Amniotic epithelial cell (primary cell): Measurements from ENCODE around the gene ADCY5.

Source experiments
- DNase-seq: peaks from one replicate; pipeline ENCODE4 v3.0.0-alpha.2; 2010; ENCODE audit warnings: low read depth

The ADCY5 gene

GRCh38 chr3:123301331-123302184 is 147.3 kb downstream of the ADCY5 start:
- DNase-seq, result no peak

- no peak for DNase-seq
Observed at GRCh38 chr3:123300583-123300982, 148.3 kb downstream of the ADCY5 start.

- no peak for DNase-seq
Observed at GRCh38 chr3:123300056-123300455, 148.8 kb downstream of the ADCY5 start.

GRCh38 chr3:123299581-123299980 is 149.3 kb downstream of the ADCY5 start:
- no peak for DNase-seq

GRCh38 chr3:123298903-123299302 is 150.0 kb downstream of the ADCY5 start:
- DNase-seq, result no peak

GRCh38 chr3:123297627-123297899 is 151.3 kb downstream of the ADCY5 start:
- no peak for DNase-seq

GRCh38 chr3:123296836-123297626 is 151.9 kb downstream of the ADCY5 start:
- no peak for DNase-seq

GRCh38 chr3:123296261-123296660 is 152.6 kb downstream of the ADCY5 start:
- DNase-seq, result no peak

GRCh38 chr3:123295901-123296250 is 153.0 kb downstream of the ADCY5 start:
- no peak for DNase-seq

- DNase-seq, result no peak
Observed at GRCh38 chr3:123295171-123295900, 153.6 kb downstream of the ADCY5 start.

- DNase-seq, result no peak
Observed at GRCh38 chr3:123294296-123294938, 154.5 kb downstream of the ADCY5 start.

GRCh38 chr3:123292321-123293310 is 156.3 kb downstream of the ADCY5 start:
- no peak for DNase-seq

- no peak for DNase-seq
Observed at GRCh38 chr3:123291404-123291803, 157.5 kb downstream of the ADCY5 start.

GRCh38 chr3:123290962-123291361 is 157.9 kb downstream of the ADCY5 start:
- DNase-seq, result no peak

GRCh38 chr3:123290107-123290930 is 158.6 kb downstream of the ADCY5 start:
- DNase-seq, result no peak

GRCh38 chr3:123289391-123290106 is 159.3 kb downstream of the ADCY5 start:
- DNase-seq, result no peak

- DNase-seq, result no peak
Observed at GRCh38 chr3:123287962-123288302, 161.0 kb downstream of the ADCY5 start.

GRCh38 chr3:123287051-123287961 is 161.6 kb downstream of the ADCY5 start:
- no peak for DNase-seq
